ENCODE measurements around the gene PRPF6.

GRCh38 chr20:64067733-64068307, 86.9 kb downstream of the PRPF6 start:
- TF ChIP-seq CTCF (IDR thresholded peaks at IDR 0.05) (no peak), POLR2A (IDR thresholded peaks at IDR 0.05) (no peak)
